Suprapubic skin (tissue), 4 donors: ENCODE data around the gene ESPN. TPM values are rescaled to one million over a fixed set of nuclear protein-coding genes. Genes with fewer than 3 reads are reported as not detected.
A peak's percentile ranks its signal among the peaks of the same experiment; 100 is the strongest.

ENCODE experiments used
- DNase-seq, 2 donors: peaks; one replicate each; pipeline ENCODE4 v3.0.0-alpha.2; 2019; ENCODE audit warnings: low spot score in 2 of 2
- H3K27ac ChIP-seq: fragments of 200-600 bp; sonication (generic); one replicate; pipeline ENCODE4 v1.5.1; 2019
- H3K27me3 ChIP-seq: fragments of 200-600 bp; sonication (generic); one replicate; pipeline ENCODE4 v1.5.1; 2019
- H3K36me3 ChIP-seq: fragments of 200-600 bp; sonication (generic); one replicate; pipeline ENCODE4 v1.5.1; 2019
- H3K4me1 ChIP-seq: fragments of 200-600 bp; sonication (generic); one replicate; pipeline ENCODE4 v1.5.1; 2019
- H3K4me3 ChIP-seq: fragments of 200-600 bp; sonication (generic); one replicate; pipeline ENCODE4 v1.5.1; 2019; ENCODE audit warnings: mild to moderate bottlenecking
- H3K9me3 ChIP-seq: fragments of 200-600 bp; sonication (generic); one replicate; pipeline ENCODE4 v1.5.1; 2019
- EP300 ChIP-seq: sonication (generic); formaldehyde crosslinking; IDR thresholded peaks from one replicate; pipeline ENCODE4 v1.6.1; 2017; ENCODE audit warnings: antibody characterized with exemption
- POLR2A ChIP-seq, 2 donors: fragments of 450-650 bp; IDR thresholded peaks; one replicate each; pipeline ENCODE4 v1.6.1; 2017; ENCODE audit warnings: antibody characterized with exemption in 2 of 2, mild to moderate bottlenecking in 2 of 2, moderate library complexity in 2 of 2
- POLR2AphosphoS5 ChIP-seq, 3 donors: sonication (generic); formaldehyde crosslinking; IDR thresholded peaks; one replicate each; pipeline ENCODE4 v1.6.1; 2017; ENCODE audit warnings: antibody characterized with exemption in 3 of 3
- WGBS: methylation state at CpG from one replicate; pipeline ENCODE4 v1.1.5; 2018; 5-methylcytosine and 5-hydroxymethylcytosine counted together
- total RNA-seq, 4 donors: library from RNA; depleted of rRNA; stranded (reverse); fragments of >200 nt; gene quantifications; one replicate each; pipeline ENCODE4 v1.1.0, GENCODE V29; 2016
- TF ChIP-seq, protein P1 (sequence below), 2 donors: fragments of 200-600 bp in 1 of 2; fragments of 450-650 bp in 1 of 2; sonication (generic) in 1 of 2; IDR thresholded peaks; one replicate each; pipeline ENCODE4 v1.5.1; 2016 to 2019; ENCODE audit warnings: antibody characterized with exemption in 2 of 2, mild to moderate bottlenecking in 1 of 2, moderate library complexity in 1 of 2

ESPN gene
- total RNA-seq, 4 donors from 2014 or later, result 37.6 to 54.4 (median 48.8) TPM

DNA sequence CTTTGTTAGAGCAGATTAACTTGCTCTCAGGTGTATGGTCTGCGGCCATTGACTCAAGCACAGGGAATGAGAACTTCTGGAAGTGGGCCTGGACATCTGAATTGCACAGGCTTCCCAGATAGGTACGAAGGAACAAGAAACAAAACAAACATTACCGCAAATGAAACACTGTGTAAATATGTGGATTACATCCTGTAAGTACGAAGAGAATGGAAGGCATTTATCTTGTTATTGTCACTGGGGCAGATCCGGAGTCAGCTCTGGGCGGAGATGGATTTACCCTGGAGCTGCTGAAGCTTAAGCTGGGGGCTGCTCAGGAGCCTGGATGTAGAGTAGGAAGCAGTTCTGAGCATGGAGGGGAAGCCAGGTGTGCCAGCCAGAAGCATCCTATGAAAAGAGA, 11.7 kb upstream of the ESPN start:
- H3K27me3 ChIP-seq, result peaks cover 47% of the 10 kb centered on the region
- 65% methylated on average over 6 of the region's 6 CpGs for WGBS
- peaks cover 24% of the 10 kb centered on the region for H3K4me1 ChIP-seq
- no peak for TF ChIP-seq POLR2AphosphoS5 (IDR thresholded peaks at IDR 0.05)
- TF ChIP-seq, protein P1, sequence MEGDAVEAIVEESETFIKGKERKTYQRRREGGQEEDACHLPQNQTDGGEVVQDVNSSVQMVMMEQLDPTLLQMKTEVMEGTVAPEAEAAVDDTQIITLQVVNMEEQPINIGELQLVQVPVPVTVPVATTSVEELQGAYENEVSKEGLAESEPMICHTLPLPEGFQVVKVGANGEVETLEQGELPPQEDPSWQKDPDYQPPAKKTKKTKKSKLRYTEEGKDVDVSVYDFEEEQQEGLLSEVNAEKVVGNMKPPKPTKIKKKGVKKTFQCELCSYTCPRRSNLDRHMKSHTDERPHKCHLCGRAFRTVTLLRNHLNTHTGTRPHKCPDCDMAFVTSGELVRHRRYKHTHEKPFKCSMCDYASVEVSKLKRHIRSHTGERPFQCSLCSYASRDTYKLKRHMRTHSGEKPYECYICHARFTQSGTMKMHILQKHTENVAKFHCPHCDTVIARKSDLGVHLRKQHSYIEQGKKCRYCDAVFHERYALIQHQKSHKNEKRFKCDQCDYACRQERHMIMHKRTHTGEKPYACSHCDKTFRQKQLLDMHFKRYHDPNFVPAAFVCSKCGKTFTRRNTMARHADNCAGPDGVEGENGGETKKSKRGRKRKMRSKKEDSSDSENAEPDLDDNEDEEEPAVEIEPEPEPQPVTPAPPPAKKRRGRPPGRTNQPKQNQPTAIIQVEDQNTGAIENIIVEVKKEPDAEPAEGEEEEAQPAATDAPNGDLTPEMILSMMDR (IDR thresholded peaks at IDR 0.05), result no peak
- TF ChIP-seq POLR2A (IDR thresholded peaks at IDR 0.05), result no peak
- TF ChIP-seq EP300, result no peak
- H3K4me3 ChIP-seq, result no peak overlapping the region
- no peaks in the 10 kb centered on the region for H3K36me3 ChIP-seq
- no peaks in the 10 kb centered on the region for H3K9me3 ChIP-seq
- no peak for DNase-seq
- H3K27ac ChIP-seq, result peak overlapping the region; percentile 14

DNA sequence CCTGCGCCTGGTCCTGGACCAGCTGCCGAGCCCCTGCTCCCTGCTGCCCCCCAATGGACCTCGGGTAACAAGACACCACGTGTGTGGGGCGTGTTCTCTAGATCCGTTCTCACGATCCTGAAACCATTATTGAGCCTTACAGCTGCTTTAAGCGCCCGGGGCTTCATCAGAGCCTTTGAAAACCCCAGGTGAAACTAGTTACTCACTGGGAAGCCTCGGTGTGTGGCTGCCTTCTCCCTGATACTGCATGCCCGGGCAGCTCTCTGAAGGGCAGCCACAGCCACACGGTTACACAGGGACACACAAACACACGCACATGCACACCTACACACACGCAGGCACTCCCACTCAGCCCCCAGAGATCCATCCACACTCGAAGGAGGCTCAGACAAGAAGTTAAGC, 10.1 kb upstream of the ESPN start:
- Histone ChIP-seq H3K27ac (peak overlapping the region; percentile 67), H3K36me3 (no peaks in the 10 kb centered on the region), H3K4me1 (peaks cover 38% of the 10 kb centered on the region), H3K4me3 (no peak overlapping the region), H3K9me3 (no peaks in the 10 kb centered on the region), H3K27me3 (peaks cover 62% of the 10 kb centered on the region)
- WGBS, result 7% methylated on average over 3 of the region's 15 CpGs
- no peak for TF ChIP-seq POLR2A (IDR thresholded peaks at IDR 0.05)
- TF ChIP-seq POLR2AphosphoS5 (IDR thresholded peaks at IDR 0.05), result no peak
- TF ChIP-seq, protein P1 (IDR thresholded peaks at IDR 0.05), result peak in 1 of 2 donors; percentile 34
- no peak for TF ChIP-seq EP300
- DNase-seq, result no peak

DNA sequence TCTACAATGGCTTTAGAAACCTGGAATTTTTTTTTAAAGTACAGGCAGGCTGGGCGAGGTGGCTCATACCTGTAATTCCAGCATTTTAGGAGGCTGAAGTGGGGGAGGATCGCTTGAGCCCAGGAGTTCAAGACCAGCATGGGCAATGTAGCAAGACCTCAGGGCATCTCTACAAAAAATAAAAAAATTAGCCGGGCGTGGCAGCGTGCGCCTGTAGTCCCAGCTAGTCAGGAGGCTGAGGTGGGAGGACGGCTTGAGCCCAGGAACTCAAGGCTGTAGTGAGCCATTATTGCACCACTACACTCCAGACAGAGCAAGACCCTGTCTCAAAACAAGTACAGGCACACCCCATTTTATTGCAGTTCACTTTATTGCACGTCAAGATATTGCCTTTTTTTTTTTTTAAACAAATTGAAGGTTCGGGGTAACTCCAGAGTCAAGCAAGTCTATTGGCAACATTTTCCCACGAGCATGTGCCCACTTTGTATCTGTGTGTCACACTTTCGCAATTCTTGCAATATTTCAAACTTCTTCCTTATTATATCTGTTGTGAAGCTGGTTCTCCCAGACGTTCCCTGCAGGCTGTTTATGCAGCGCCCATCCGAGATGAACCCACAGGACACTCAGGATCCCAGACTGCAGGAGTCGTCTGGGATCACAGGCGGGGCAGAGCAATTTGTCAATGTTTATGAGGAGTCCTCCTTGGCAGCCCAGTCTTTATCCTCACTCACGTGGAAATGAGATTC, 9.5 kb upstream of the ESPN start:
- Histone ChIP-seq H3K4me1 (peaks cover 44% of the 10 kb centered on the region), H3K27me3 (peaks cover 68% of the 10 kb centered on the region)
- 28% methylated on average over 17 of the region's 17 CpGs for WGBS

DNA sequence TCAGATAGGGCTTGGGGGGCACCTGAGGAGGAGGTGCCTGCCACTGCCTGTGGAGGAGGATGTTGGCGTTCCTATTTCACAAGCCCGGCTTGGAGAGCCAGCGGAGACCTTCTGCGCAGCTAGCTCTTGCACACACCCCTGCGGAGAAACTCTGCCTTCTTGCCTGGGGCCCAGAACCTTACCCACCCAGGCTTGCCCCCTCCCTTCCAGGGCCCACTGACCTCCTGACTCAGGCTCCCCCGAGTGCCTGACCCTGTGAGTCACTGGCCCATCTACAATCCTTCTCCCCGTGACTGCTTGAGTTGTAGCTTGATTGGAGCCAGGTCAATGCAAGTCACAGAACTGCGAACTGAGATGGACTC, 8.3 kb upstream of the ESPN start:
- peaks cover 56% of the 10 kb centered on the region for H3K4me1 ChIP-seq
- no peak for DNase-seq

More for the DNA sequence above, 9.5 kb upstream of the ESPN start:
- TF ChIP-seq POLR2A (IDR thresholded peaks at IDR 0.05), result no peak
- no peak for TF ChIP-seq POLR2AphosphoS5 (IDR thresholded peaks at IDR 0.05)
- TF ChIP-seq EP300, result no peak
- TF ChIP-seq, protein P1 (IDR thresholded peaks at IDR 0.05), result no peak
- no peak overlapping the region for H3K4me3 ChIP-seq
- H3K9me3 ChIP-seq, result no peaks in the 10 kb centered on the region
- DNase-seq, result no peak
- peak overlapping the region; percentile 67 for H3K27ac ChIP-seq
- no peaks in the 10 kb centered on the region for H3K36me3 ChIP-seq

DNA sequence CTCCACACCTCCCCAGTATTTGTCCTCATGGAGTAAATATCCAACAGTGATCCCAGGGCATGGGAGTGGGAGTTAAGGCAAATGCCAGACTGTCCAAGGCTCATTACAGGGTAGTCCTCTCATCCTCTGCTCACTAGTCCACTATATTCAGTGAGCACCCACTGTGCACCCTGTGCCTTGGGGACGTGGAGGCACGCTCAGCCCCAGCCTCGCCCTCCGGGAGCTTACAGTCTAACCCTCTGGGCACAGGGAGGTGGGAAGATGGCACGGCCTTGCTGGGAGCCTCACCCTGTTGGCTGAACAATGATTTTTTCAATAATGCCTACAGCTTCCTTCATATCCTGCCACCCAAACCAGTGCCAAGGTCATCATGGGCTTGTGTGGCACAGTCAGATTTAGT, 7.7 kb upstream of the ESPN start:
- Histone ChIP-seq H3K27me3 (peaks cover 84% of the 10 kb centered on the region), H3K4me1 (peaks cover 57% of the 10 kb centered on the region), H3K9me3 (no peaks in the 10 kb centered on the region), H3K4me3 (no peak overlapping the region), H3K27ac (no peak overlapping the region), H3K36me3 (no peaks in the 10 kb centered on the region)
- TF ChIP-seq POLR2A (IDR thresholded peaks at IDR 0.05) (no peak), POLR2AphosphoS5 (IDR thresholded peaks at IDR 0.05) (no peak)
- TF ChIP-seq, protein P1 (IDR thresholded peaks at IDR 0.05), result no peak
- DNase-seq, result no peak
- no CpG with 5 or more reads among the region's 5 CpGs for WGBS

More for the DNA sequence above, 8.3 kb upstream of the ESPN start:
- H3K36me3 ChIP-seq, result no peaks in the 10 kb centered on the region
- no peaks in the 10 kb centered on the region for H3K9me3 ChIP-seq
- no peak overlapping the region for H3K27ac ChIP-seq
- no peak overlapping the region for H3K4me3 ChIP-seq
- WGBS, result 55% methylated on average over 5 of the region's 8 CpGs
- no peak for TF ChIP-seq EP300
- no peak for TF ChIP-seq POLR2AphosphoS5 (IDR thresholded peaks at IDR 0.05)
- TF ChIP-seq, protein P1 (IDR thresholded peaks at IDR 0.05), result no peak
- no peak for TF ChIP-seq POLR2A (IDR thresholded peaks at IDR 0.05)
- H3K27me3 ChIP-seq, result peaks cover 81% of the 10 kb centered on the region
